HuH-7.5 (cell line): Measurements from ENCODE around the gene PGGT1B.
A peak's percentile ranks its signal among the peaks of the same experiment; 100 is the strongest.

ENCODE experiments used
- DNase-seq: peaks from one replicate; pipeline ENCODE4 v3.0.0; 2011; ENCODE audit warnings: low spot score

The PGGT1B gene

GRCh38 chr5:115262321-115263077, at the start of gene PGGT1B:
TSS of gene PGGT1B (minus strand) at chr5:115262877. CDS start at chr5:115262851, 26 bp downstream.
- DNase-seq: peak; percentile 56

GRCh38 chr5:115309751-115310370, 47.2 kb upstream of the PGGT1B start:
- DNase-seq: no peak

GRCh38 chr5:115308815-115309214, 46.1 kb upstream of the PGGT1B start:
- DNase-seq: no peak

- no peak for DNase-seq
Observed at GRCh38 chr5:115306011-115306536, 43.4 kb upstream of the PGGT1B start.

- no peak for DNase-seq
Observed at GRCh38 chr5:115304496-115304895, 41.8 kb upstream of the PGGT1B start.

- no peak for DNase-seq
Observed at GRCh38 chr5:115298811-115299210, 36.1 kb upstream of the PGGT1B start.

- no peak for DNase-seq
Observed at GRCh38 chr5:115297031-115297430, 34.4 kb upstream of the PGGT1B start.

- DNase-seq: peak; percentile 65
Observed at GRCh38 chr5:115296124-115297022, 33.7 kb upstream of the PGGT1B start, which contains the start of gene CCDC112. TSS of gene CCDC112 (minus strand) at chr5:115296654. CDS start at chr5:115296543, 111 bp downstream.

- no peak for DNase-seq
Observed at GRCh38 chr5:115295777-115296123, 33.1 kb upstream of the PGGT1B start.

GRCh38 chr5:115291397-115291796, 28.7 kb upstream of the PGGT1B start:
- no peak for DNase-seq

- DNase-seq: no peak
Observed at GRCh38 chr5:115289104-115289503, 26.4 kb upstream of the PGGT1B start.

- no peak for DNase-seq
Observed at GRCh38 chr5:115284021-115284420, 21.3 kb upstream of the PGGT1B start.

- DNase-seq: no peak
Observed at GRCh38 chr5:115282131-115282530, 19.5 kb upstream of the PGGT1B start.

GRCh38 chr5:115274584-115274983, 11.9 kb upstream of the PGGT1B start:
- DNase-seq: no peak

GRCh38 chr5:115272297-115272958, 9.8 kb upstream of the PGGT1B start:
- DNase-seq: no peak

- no peak for DNase-seq
Observed at GRCh38 chr5:115271295-115272050, 8.8 kb upstream of the PGGT1B start.

- no peak for DNase-seq
Observed at GRCh38 chr5:115267617-115268016, 4.9 kb upstream of the PGGT1B start.

- no peak for DNase-seq
Observed at GRCh38 chr5:115265220-115265619, 2.5 kb upstream of the PGGT1B start.

GRCh38 chr5:115264786-115265185, 2.1 kb upstream of the PGGT1B start:
- no peak for DNase-seq

GRCh38 chr5:115263078-115263380, 352 bp upstream of the PGGT1B start:
- no peak for DNase-seq

- DNase-seq: no peak
Observed at GRCh38 chr5:115262011-115262320, 711 bp downstream of the PGGT1B start.
